PC-3 (cell line): Measurements from ENCODE around the gene CMBL. TPM values are rescaled to one million over a fixed set of nuclear protein-coding genes. Genes with fewer than 3 reads are reported as not detected.

ENCODE experiments used
- ATAC-seq: fragments of 200-7000 bp; cut with Tn5 transposase; 2 replicates; pipeline ENCODE4 v1.9.1; 2020; ENCODE audit warnings: mild to moderate bottlenecking, moderate library complexity
- BruUV-seq: library from RNA; stranded (reverse); fragments of 400-500 nt; replicated peaks from 2 replicates; lab custom pipeline; 2021; lab: Mats Ljungman, UMichigan
- CTCF ChIA-PET: fragments of 300-600 bp; sonication (Branson Sonifier 250); formaldehyde crosslinking; loops from one replicate; lab custom pipeline; 2022; ENCODE audit warnings: antibody characterized with exemption; lab: Charles Lee
- POLR2A ChIA-PET: fragments of 300-600 bp; sonication (Branson Sonifier 250); formaldehyde crosslinking; loops from one replicate; lab custom pipeline; 2022; ENCODE audit warnings: antibody characterized with exemption; ENCODE audit not compliant: unreplicated experiment; lab: Charles Lee
- DNase-seq: peaks from one replicate; pipeline ENCODE4 v3.0.0-alpha.2; 2015
- H2AFZ ChIP-seq: fragments of 300-600 bp; sonication (generic); 2 replicates; pipeline ENCODE4 v1.6.0; 2016; ENCODE audit warnings: antibody characterized with exemption, low read length
- H3F3A ChIP-seq: fragments of 300-600 bp; sonication (generic); one replicate; pipeline ENCODE4 v1.6.0; 2017; ENCODE audit warnings: antibody characterized with exemption, low read length, control low read depth, mild to moderate bottlenecking; ENCODE audit not compliant: unreplicated experiment
- H3K27ac ChIP-seq: fragments of 300-600 bp; sonication (generic); 2 replicates; pipeline ENCODE4 v1.5.1; 2016; ENCODE audit warnings: mild to moderate bottlenecking, low read length
- H3K27me3 ChIP-seq: fragments of 300-600 bp; sonication (generic); 2 replicates; pipeline ENCODE4 v1.6.1; 2016; ENCODE audit warnings: low read length, mixed read lengths
- H3K36me3 ChIP-seq: fragments of 300-600 bp; sonication (generic); 2 replicates; pipeline ENCODE4 v1.6.1; 2016; ENCODE audit warnings: low read depth, mixed run types, low read length, mixed read lengths
- H3K4me1 ChIP-seq: fragments of 300-600 bp; sonication (generic); 2 replicates; pipeline ENCODE4 v1.5.1; 2016; ENCODE audit warnings: low read length; ENCODE audit not compliant: insufficient read depth
- H3K4me2 ChIP-seq: fragments of 300-600 bp; sonication (generic); 2 replicates; pipeline ENCODE4 v1.6.0; 2016; ENCODE audit warnings: low read length
- H3K4me3 ChIP-seq: fragments of 300-600 bp; sonication (generic); 2 replicates; pipeline ENCODE4 v1.5.1; 2016; ENCODE audit warnings: mild to moderate bottlenecking, low read length, mixed read lengths
- H3K79me2 ChIP-seq: fragments of 300-600 bp; sonication (generic); 2 replicates; pipeline ENCODE4 v1.6.1; 2017; ENCODE audit warnings: low read length, mixed read lengths
- H3K9ac ChIP-seq: fragments of 300-600 bp; sonication (generic); 2 replicates; pipeline ENCODE4 v1.6.0; 2016; ENCODE audit warnings: mild to moderate bottlenecking, low read length
- H3K9me2 ChIP-seq: fragments of 300-600 bp; sonication (generic); replicated peaks from 2 replicates; pipeline ENCODE4 v1.6.1; 2016; ENCODE audit warnings: mixed run types, low read length, mixed read lengths
- H3K9me3 ChIP-seq: fragments of 300-600 bp; sonication (generic); 2 replicates; pipeline ENCODE4 v1.6.1; 2016; ENCODE audit warnings: low read length, mixed read lengths
- H4K20me1 ChIP-seq: fragments of 300-600 bp; sonication (generic); 2 replicates; pipeline ENCODE4 v1.6.1; 2016; ENCODE audit warnings: low read length, mixed read lengths
- CTCF ChIP-seq: fragments of 300-600 bp; sonication (generic); conservative IDR thresholded peaks from 2 replicates; pipeline ENCODE4 v1.5.1; 2017; ENCODE audit warnings: antibody characterized with exemption, low read depth, mild to moderate bottlenecking, low read length
- EZH2 ChIP-seq: fragments of 300-600 bp; sonication (generic); IDR thresholded peaks from one replicate; pipeline ENCODE4 v1.6.1; 2017; ENCODE audit warnings: antibody characterized with exemption, mild to moderate bottlenecking, low read length; ENCODE audit not compliant: unreplicated experiment
- EZH2phosphoT487 ChIP-seq: fragments of 300-600 bp; sonication (generic); IDR thresholded peaks from 2 replicates; pipeline ENCODE4 v1.6.1; 2018; ENCODE audit warnings: mild to moderate bottlenecking, antibody characterized with exemption, low read length, borderline replicate concordance
- intact Hi-C: fragments of 100-400 bp; cut with micrococcal nuclease; formaldehyde crosslinking; loops from 2 replicates; pipeline ENCODE4 v1.9.0; 2023
- total RNA-seq: library from RNA; depleted of rRNA; stranded (reverse); fragments of >200 nt; gene quantifications from 2 replicates; pipeline ENCODE4 v1.2.3, GENCODE V29; 2014

Gene CMBL
- total RNA-seq, 1 experiment from 2014 or later = 35.7 TPM

GRCh38 chr5:10329446-10329819 is 21.7 kb upstream of the CMBL start:
- no peak overlapping the region for H3K27ac ChIP-seq
- no peak overlapping the region for H2AFZ ChIP-seq
- H4K20me1 ChIP-seq = no peaks in the 10 kb centered on the region
- no peaks in the 10 kb centered on the region for H3K27me3 ChIP-seq
- POLR2A ChIA-PET = interaction anchor here (0.5 to 1.6 kb wide), 3 partner anchors 24 to 247 kb away, joined by 4 to 5 read pairs (median 5); partner anchors contain the start of gene MARCHF6
- no peak overlapping the region for H3K9ac ChIP-seq
- no peaks in the 10 kb centered on the region for H3K9me3 ChIP-seq
- no peaks in the 10 kb centered on the region for H3K36me3 ChIP-seq
- H3K4me3 ChIP-seq = no peak overlapping the region
- H3K79me2 ChIP-seq = no peaks in the 10 kb centered on the region
- ATAC-seq (no peak), DNase-seq (no peak)
- CTCF ChIA-PET = no interaction called here
- H3F3A ChIP-seq = no peaks in the 10 kb centered on the region
- no peak for TF ChIP-seq EZH2phosphoT487
- TF ChIP-seq CTCF = no peak
- TF ChIP-seq EZH2 = no peak
- H3K4me2 ChIP-seq = no peak overlapping the region
- no peaks in the 10 kb centered on the region for H3K9me2 ChIP-seq
- H3K4me1 ChIP-seq = peaks cover 35% of the 10 kb centered on the region
- intact Hi-C loops = no loop called here
- no TSS peak for BruUV-seq

GRCh38 chr5:10328323-10328722 is 20.6 kb upstream of the CMBL start:
- Histone ChIP-seq H3F3A (no peaks in the 10 kb centered on the region), H2AFZ (no peak overlapping the region), H3K9me2 (no peaks in the 10 kb centered on the region), H3K4me2 (no peak overlapping the region), H3K36me3 (no peaks in the 10 kb centered on the region), H3K4me1 (peaks cover 39% of the 10 kb centered on the region), H3K79me2 (no peaks in the 10 kb centered on the region), H3K9me3 (no peaks in the 10 kb centered on the region), H4K20me1 (no peaks in the 10 kb centered on the region), H3K27ac (no peak overlapping the region), H3K27me3 (no peaks in the 10 kb centered on the region), H3K9ac (no peak overlapping the region), H3K4me3 (no peak overlapping the region)
- ATAC-seq (peak; percentile 27; the same call in 1 of the 2 replicates), DNase-seq (peak; percentile 81)
- BruUV-seq = no TSS peak
- TF ChIP-seq EZH2 = no peak
- TF ChIP-seq EZH2phosphoT487 = no peak
- TF ChIP-seq CTCF = no peak
- CTCF ChIA-PET = no interaction called here
- intact Hi-C loops = no loop called here
- POLR2A ChIA-PET = interaction anchor here (1.6 kb wide), 1 partner anchor 25 kb away, joined by 5 read pairs; the partner anchor contains the start of gene MARCHF6

DNA sequence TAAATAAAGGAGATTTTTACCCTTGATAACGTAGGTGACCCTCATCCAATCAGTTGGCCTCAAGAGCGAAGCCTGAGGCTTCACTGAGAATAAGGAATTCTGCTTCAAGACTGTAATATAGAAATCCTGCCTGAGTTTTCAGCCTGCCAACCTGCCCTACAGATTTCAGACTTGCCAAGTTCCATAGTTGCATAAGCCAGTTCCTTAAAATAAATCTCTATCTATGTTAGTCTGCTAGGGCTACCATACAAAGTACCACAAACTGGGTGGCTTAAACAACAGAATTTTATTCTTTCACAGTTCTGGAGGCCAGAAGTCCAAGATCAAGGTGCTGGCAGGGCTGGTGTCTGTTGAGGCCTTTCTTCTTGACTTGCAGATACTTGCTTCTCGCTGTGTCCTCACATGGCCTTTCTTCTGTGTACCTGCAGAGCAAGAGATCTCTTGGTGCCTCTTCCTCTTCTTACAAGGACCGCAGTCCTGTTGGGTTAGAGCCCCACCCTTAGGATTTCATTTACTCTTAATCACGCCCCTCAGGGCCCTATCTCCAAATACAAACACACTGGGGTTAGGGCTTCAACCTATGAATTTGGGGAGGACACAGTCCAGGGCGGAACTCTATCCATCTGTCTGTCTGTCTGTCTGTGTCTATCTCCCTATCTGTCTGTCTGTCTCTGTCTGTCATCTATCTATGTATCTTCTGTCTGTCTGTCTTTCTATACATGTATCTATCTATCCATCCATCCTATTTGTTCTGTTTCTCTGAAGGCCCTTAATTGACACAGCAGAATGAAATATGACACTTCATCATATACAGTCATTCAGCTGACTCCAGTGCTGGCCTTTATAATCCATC is 17.0 kb upstream of the CMBL start:
- peaks cover 25% of the 10 kb centered on the region for H3K4me1 ChIP-seq
- POLR2A ChIA-PET = interaction anchor here (0.6 kb wide), 1 partner anchor 29 kb away, joined by 4 read pairs; the partner anchor contains the start of gene MARCHF6
- no peaks in the 10 kb centered on the region for H3K9me2 ChIP-seq
- peak; percentile 31 for DNase-seq
- H3K4me3 ChIP-seq = no peak overlapping the region
- no peaks in the 10 kb centered on the region for H3K79me2 ChIP-seq
- H3K9me3 ChIP-seq = no peaks in the 10 kb centered on the region
- BruUV-seq = no TSS peak
- TF ChIP-seq CTCF (no peak), EZH2 (no peak), EZH2phosphoT487 (no peak)
- H3K9ac ChIP-seq = no peak overlapping the region
- H3K36me3 ChIP-seq = no peaks in the 10 kb centered on the region
- no peak overlapping the region for H3K27ac ChIP-seq
- CTCF ChIA-PET = no interaction called here
- no peaks in the 10 kb centered on the region for H4K20me1 ChIP-seq
- ATAC-seq = peak; percentile 47
- no peak overlapping the region for H3K4me2 ChIP-seq
- H2AFZ ChIP-seq = no peak overlapping the region
- H3F3A ChIP-seq = no peaks in the 10 kb centered on the region
- intact Hi-C loops = no loop called here
- H3K27me3 ChIP-seq = no peaks in the 10 kb centered on the region
